HEK293T (cell line): ENCODE measurements around the gene VLDLR.

ENCODE experiments used
- ARNT ChIP-seq: fragments of 450-650 bp; IDR thresholded peaks from 2 replicates; pipeline ENCODE4 v1.6.1; 2017; ENCODE audit warnings: mild to moderate bottlenecking
- BHLHE40 ChIP-seq: fragments of 450-650 bp; IDR thresholded peaks from 2 replicates; pipeline ENCODE4 v1.6.1; 2016; ENCODE audit warnings: mild to moderate bottlenecking, moderate library complexity, borderline replicate concordance
- CTBP1 ChIP-seq: fragments of 450-650 bp; IDR thresholded peaks from 2 replicates; pipeline ENCODE4 v1.6.1; 2016; ENCODE audit warnings: borderline replicate concordance
- FOXA1 ChIP-seq: fragments of 450-650 bp; IDR thresholded peaks from 2 replicates; pipeline ENCODE4 v1.6.1; 2016; ENCODE audit warnings: mild to moderate bottlenecking
- FOXK2 ChIP-seq: fragments of 450-650 bp; IDR thresholded peaks from 2 replicates; pipeline ENCODE4 v1.6.1; 2016; ENCODE audit warnings: mild to moderate bottlenecking
- FOXM1 ChIP-seq: fragments of 450-650 bp; IDR thresholded peaks from 2 replicates; pipeline ENCODE4 v1.6.1; 2017; ENCODE audit warnings: mild to moderate bottlenecking, borderline replicate concordance
- HDGF ChIP-seq: fragments of 450-650 bp; IDR thresholded peaks from 2 replicates; pipeline ENCODE4 v1.6.1; 2017; ENCODE audit warnings: antibody characterized with exemption, borderline replicate concordance
- L3MBTL2 ChIP-seq: fragments of 450-650 bp; conservative IDR thresholded peaks from 2 replicates; pipeline ENCODE4 v1.6.1; 2016; ENCODE audit warnings: mild to moderate bottlenecking
- SP1 ChIP-seq: fragments of 450-650 bp; IDR thresholded peaks from 2 replicates; pipeline ENCODE4 v1.6.1; 2017
- SUZ12 ChIP-seq: fragments of 450-650 bp; IDR thresholded peaks from 2 replicates; pipeline ENCODE4 v1.6.1; 2016; ENCODE audit warnings: mild to moderate bottlenecking
- TARDBP ChIP-seq: fragments of 450-650 bp; IDR thresholded peaks from 2 replicates; pipeline ENCODE4 v1.6.1; 2016

DNA sequence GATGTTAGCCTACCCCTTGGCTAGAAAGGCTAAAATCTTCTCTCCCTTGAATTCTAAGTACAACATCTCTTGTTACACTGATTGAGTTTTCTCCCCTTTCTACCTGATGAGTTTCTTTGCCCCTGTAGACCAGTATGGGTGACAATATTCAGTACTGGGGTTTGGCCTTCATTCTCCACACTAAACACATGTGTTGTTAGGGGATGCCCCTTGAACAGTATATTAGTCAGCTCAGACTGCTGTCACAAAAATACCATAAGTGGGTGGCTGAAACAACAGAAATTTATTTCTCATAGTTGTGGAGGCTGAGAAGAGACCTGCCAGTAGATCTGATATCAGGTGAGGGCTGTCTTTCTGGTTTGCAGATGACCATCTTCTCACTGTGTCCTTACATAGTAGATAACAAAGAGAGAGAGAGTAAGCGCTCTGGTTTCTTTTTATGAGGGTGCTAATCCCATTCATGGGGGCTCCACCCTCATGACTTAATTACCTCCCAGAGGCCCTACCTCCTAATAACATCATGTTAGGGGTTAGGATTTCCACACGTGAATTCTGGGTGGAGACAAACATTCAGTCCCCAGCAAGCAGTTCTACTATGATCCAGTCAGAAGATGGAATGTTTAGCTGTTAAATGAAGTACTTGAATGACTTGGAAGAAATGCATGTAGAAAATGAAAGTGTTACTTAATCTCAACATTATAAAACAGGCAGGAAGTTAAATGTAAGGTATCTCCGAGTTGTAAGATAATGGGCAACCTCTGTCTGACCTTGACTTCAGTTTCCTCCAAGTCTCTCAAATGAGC lies 17.5 kb downstream of the VLDLR start:
- TF ChIP-seq BHLHE40 = no peak
- TF ChIP-seq SP1 = no peak
- TF ChIP-seq CTBP1 = no peak
- TF ChIP-seq FOXK2 = no peak
- TF ChIP-seq HDGF = no peak
- no peak for TF ChIP-seq FOXA1
- no peak for TF ChIP-seq FOXM1
- TF ChIP-seq ARNT = no peak
- no peak for TF ChIP-seq SUZ12
- TF ChIP-seq L3MBTL2 = no peak
- TF ChIP-seq TARDBP = no peak
